Hippocampal formation (tissue), 2 donors: Measurements from ENCODE around the gene PTPN14.

ENCODE experiments used
- DNase-seq, 2 donors: peaks; one replicate each; lab custom pipeline; 2025; lab: John Stamatoyannopoulos, UW

The PTPN14 gene

GRCh38 chr1:214369364-214369763 lies 182.0 kb downstream of the PTPN14 start:
- DNase-seq: no peak

- DNase-seq: no peak
Observed at GRCh38 chr1:214367841-214368240, 183.6 kb downstream of the PTPN14 start.

- no peak for DNase-seq
Observed at GRCh38 chr1:214364786-214365295, 186.6 kb downstream of the PTPN14 start.

- DNase-seq: no peak
Observed at GRCh38 chr1:214364386-214364785, 187.0 kb downstream of the PTPN14 start.

GRCh38 chr1:214363386-214363785 lies 188.0 kb downstream of the PTPN14 start:
- DNase-seq: no peak

GRCh38 chr1:214362188-214362882 lies 189.1 kb downstream of the PTPN14 start:
- DNase-seq: no peak

GRCh38 chr1:214361636-214362035 lies 189.8 kb downstream of the PTPN14 start:
- DNase-seq: no peak

GRCh38 chr1:214360525-214361164 lies 190.8 kb downstream of the PTPN14 start:
- no peak for DNase-seq

GRCh38 chr1:214360116-214360515 lies 191.3 kb downstream of the PTPN14 start:
- no peak for DNase-seq

- no peak for DNase-seq
Observed at GRCh38 chr1:214354440-214355148, 196.8 kb downstream of the PTPN14 start.

GRCh38 chr1:214352838-214353237 lies 198.6 kb downstream of the PTPN14 start:
- no peak for DNase-seq

- no peak for DNase-seq
Observed at GRCh38 chr1:214351551-214352277, 199.7 kb downstream of the PTPN14 start.

- no peak for DNase-seq
Observed at GRCh38 chr1:214349781-214350180, 201.6 kb downstream of the PTPN14 start.

- no peak for DNase-seq
Observed at GRCh38 chr1:214349008-214349407, 202.4 kb downstream of the PTPN14 start.

GRCh38 chr1:214344897-214345296 lies 206.5 kb downstream of the PTPN14 start:
- DNase-seq: no peak

GRCh38 chr1:214342525-214342924 lies 208.9 kb downstream of the PTPN14 start:
- DNase-seq: no peak

- no peak for DNase-seq
Observed at GRCh38 chr1:214341932-214342331, 209.5 kb downstream of the PTPN14 start.

GRCh38 chr1:214341459-214341858 lies 209.9 kb downstream of the PTPN14 start:
- DNase-seq: no peak

GRCh38 chr1:214338212-214338611 lies 213.2 kb downstream of the PTPN14 start:
- DNase-seq: no peak

GRCh38 chr1:214337511-214337910 lies 213.9 kb downstream of the PTPN14 start:
- DNase-seq: no peak

- no peak for DNase-seq
Observed at GRCh38 chr1:214337015-214337414, 214.4 kb downstream of the PTPN14 start.

GRCh38 chr1:214335567-214335966 lies 215.8 kb downstream of the PTPN14 start:
- DNase-seq: no peak
